Jurkat, Clone E6-1 (cell line): Measurements from ENCODE around the gene ANKRD39.
"Not testable (repeated sequence)": the region's sequence is repeated elsewhere in the genome, so short reads cannot be mapped to it uniquely, and the experiment has no call there.

Source experiments
- DNase-seq: peaks from one replicate; pipeline ENCODE4 v3.0.0-alpha.2; 2011; ENCODE audit warnings: low read depth, low spot score
- H3K4me3 ChIP-seq: 2 replicates; pipeline ENCODE4 v1.5.1; 2011; ENCODE audit warnings: mild to moderate bottlenecking, low read length, control low read depth, moderate library complexity

ANKRD39 gene

GRCh38 chr2:96889502-96889901 lies 31.7 kb upstream of the ANKRD39 start:
- H3K4me3 ChIP-seq, DNase-seq: not testable (repeated sequence)

DNA sequence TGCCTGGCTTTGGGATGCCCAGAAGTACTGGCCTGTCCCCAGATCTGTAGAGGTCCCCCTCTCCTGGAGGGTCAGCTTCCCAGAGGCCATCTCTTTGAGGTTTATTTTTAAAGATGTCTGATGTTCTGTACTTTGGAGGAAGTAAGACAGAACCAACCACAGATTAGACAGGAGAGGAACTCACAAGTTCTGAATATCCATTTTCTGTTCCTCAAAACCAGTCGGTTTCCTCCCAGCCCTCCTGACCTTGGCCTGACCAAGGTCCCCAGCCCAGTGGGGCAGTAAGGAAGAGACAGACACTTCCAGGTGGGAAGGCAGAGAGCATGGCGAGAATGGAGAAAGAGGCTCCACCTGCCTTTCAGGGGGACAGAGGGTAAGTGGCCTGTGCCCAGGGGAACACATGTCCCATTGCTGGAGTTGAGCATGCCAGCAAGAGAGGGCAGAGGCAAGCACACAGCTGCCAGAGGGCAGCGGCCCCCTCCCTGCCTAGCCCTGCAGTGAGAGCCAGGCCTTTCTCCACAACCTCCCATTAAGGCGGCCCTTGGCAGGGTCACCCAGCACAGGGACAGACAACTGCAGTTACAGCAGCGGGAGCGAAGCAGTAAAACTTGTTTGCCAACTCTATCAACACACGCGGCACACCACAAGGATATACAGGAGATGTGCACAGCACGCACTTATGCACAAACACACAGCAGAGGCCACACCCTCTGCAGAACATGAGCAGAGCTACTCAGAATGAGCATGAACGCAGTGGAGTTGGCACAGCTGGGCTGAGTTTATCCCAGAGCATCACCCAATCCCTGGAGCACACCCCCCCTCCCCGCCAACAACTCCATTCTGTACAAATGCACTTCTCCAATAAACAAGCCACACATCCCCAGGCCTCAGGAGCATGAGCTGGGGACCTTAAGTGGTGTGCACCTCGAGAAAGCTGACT lies 30.5 kb upstream of the ANKRD39 start:
- no peak overlapping the region for H3K4me3 ChIP-seq
- no peak for DNase-seq

- DNase-seq, result no peak
- H3K4me3 ChIP-seq, result no peak overlapping the region
Measured at GRCh38 chr2:96887493-96888012, 29.7 kb upstream of the ANKRD39 start.

DNA sequence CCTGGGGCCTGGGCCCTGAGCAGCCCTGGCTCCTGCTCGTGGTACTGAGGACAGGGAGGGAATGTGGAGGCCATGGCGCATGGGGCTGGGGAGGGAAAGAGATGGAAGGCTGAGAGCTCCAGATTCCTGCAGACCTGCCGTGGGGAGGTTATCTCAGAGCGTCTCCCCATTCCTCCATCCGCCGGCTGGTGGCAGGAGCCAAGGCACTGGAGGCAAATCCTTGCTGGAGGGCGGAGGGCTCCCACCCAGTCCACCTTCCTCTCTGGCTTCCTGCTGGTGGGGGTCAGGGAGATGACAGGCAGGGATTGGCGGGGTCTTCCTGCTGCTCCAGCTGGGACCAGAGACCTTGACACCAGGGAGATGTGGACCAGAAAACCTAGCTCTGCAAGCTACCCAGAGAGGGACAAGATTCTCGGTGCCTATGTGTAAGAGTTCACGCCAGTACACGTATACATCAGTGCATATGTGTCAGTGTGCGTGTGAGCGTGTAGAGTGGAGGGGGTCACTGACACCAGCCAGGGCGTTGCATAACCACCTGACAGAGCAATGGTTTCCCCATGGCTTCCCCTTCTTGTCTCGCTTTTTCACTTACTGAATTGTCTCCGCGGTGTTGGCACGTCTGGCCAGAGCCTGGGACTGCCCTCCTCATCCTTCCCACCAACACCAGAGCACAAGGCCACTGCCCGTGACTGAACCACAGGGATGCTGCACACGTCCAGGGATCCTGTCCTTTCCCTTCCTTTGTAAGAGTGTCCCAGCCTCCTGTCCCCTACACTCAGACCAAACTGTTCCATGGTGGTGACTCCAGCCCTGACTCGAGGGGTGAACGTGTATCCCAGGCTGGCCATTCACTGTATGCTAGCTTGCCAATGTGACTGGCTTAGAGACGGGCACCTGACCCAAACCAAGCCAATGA lies 27.9 kb upstream of the ANKRD39 start:
- no peak overlapping the region for H3K4me3 ChIP-seq
- DNase-seq, result no peak

- no peak overlapping the region for H3K4me3 ChIP-seq
- no peak for DNase-seq
Measured at GRCh38 chr2:96884299-96885094, 26.7 kb upstream of the ANKRD39 start.

GRCh38 chr2:96883306-96883705 lies 25.5 kb upstream of the ANKRD39 start:
- no peak overlapping the region for H3K4me3 ChIP-seq
- DNase-seq, result no peak

GRCh38 chr2:96882906-96883305 lies 25.1 kb upstream of the ANKRD39 start:
- no peak overlapping the region for H3K4me3 ChIP-seq
- DNase-seq, result no peak

GRCh38 chr2:96882230-96882629 lies 24.4 kb upstream of the ANKRD39 start:
- no peak for DNase-seq
- H3K4me3 ChIP-seq, result no peak overlapping the region

DNA sequence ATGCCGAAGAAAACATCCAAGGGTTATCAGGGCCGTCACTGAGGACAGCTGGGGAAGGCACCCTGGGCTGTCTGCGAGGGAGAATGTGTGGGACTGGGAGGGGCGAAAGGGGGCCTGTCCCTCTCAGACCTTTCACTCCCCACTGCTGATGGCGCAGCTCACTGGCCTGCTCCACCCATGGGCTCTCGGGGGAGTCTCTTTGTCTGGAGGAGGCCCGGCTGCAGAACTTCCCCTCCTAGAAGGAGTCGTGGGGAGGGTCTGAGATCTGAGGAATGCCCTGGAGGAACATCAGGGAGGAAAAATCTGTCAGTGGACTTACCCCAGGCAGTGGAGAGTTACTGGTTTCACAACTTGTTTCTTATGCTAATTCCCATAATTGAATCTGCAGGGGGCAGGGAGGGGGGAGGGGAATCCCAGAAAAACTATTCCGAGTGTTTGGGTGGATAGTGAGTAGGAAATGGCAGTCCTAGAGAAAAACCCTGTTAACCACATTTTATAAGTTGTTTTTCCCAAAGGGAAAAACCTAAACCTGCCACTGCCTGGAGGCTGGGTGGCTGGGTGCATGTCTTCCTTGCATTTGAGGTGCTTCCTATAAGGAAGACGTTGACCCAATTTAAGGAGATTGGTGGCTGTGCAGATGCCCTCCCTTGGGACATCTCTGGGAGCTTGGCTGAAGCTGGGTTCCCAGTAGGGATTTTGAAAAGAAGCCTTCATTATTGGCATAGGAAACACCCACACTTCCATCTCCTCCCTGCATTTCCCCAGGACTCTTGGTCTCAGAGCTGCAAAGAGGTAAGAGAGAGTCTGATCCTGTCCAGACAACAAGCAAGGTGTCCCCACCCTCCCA lies 23.8 kb upstream of the ANKRD39 start:
- H3K4me3 ChIP-seq, result no peak overlapping the region
- no peak for DNase-seq

- no peak for DNase-seq
- H3K4me3 ChIP-seq, result no peak overlapping the region
Measured at GRCh38 chr2:96880891-96881273, 23.1 kb upstream of the ANKRD39 start.

DNA sequence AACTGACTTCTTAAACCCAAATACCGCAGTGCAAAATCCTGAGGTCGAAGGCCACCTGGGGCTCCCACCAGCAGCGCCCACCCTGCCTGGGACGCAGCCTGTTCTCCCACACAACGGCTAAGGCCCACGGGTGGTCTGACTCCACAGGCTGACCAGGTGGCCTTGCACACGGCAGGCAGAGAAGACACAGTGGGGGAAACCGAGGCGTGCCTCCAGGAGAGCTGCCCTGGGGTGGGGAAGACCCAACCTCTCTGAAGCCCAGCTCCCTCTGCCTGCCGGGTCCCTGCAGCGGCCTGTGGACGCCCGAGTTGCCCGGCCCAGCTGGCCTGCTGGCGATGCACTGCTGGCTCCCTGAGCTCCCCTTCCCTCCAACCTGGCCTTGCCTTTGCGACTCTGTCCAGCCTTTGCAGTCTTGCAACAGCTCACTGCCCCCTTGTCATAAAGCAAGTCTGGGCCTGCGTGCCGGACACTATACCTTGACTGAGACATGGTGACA lies 21.8 kb upstream of the ANKRD39 start:
- DNase-seq, result no peak
- no peak overlapping the region for H3K4me3 ChIP-seq

DNA sequence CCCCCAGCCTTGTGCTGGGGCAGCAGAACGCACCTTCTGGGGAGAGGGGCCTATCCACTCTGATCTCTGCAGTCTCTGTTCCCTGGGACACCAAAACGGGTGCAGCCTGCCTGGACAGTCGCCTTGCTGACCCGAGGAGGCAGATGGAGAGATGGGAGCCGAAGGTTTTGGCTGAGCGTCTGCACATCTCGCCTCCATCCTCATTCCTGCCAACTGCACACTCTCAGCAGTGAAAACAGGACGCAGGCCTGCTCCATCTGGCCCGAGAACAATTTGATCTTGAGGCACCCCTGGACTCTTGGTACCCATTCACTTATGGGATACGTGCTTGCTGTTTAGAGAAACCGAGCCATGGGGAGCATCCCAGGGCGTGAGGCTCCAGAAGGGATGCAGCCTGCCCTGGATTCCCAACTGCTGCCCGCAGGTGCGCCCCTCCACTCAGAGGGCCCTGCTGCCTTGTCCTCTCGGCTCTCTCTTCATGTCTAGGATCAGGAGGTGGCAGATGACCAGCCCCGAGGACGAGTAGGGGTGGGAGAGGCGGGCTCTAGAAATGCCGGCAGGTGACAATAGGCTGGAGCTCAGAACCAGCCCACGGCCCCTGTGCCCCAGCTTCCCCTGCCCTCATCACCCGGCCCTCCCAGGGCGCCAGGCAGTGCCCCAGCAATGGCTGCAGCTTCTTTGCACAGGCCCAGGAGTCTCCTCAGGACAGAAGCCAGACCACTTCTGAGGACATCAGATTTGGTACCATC lies 21.2 kb upstream of the ANKRD39 start:
- no peak overlapping the region for H3K4me3 ChIP-seq
- no peak for DNase-seq

DNA sequence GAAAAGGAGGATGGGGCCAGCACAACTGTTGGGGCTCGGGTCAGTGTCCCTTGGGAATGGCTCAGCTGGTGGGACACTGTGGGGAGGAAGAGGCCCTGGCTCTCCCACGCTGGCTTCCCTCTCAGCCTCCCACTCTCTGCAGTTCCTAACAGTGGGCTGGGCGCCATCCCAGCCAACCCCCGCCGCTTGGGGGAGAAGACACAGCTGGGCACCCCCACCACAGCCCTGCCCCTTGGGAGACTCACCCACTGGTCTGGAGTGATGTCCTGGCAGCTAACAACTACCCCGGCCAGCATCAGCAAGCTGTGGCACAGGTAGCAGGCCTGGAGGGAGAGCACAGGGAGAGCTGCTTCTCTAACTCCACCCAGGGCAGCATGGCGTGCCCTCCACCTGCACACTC lies 20.4 kb upstream of the ANKRD39 start:
- DNase-seq, result no peak

GRCh38 chr2:96877631-96878092 lies 19.8 kb upstream of the ANKRD39 start:
- no peak overlapping the region for H3K4me3 ChIP-seq

More for the DNA sequence above, 20.4 kb upstream of the ANKRD39 start:
- no peak overlapping the region for H3K4me3 ChIP-seq

DNA sequence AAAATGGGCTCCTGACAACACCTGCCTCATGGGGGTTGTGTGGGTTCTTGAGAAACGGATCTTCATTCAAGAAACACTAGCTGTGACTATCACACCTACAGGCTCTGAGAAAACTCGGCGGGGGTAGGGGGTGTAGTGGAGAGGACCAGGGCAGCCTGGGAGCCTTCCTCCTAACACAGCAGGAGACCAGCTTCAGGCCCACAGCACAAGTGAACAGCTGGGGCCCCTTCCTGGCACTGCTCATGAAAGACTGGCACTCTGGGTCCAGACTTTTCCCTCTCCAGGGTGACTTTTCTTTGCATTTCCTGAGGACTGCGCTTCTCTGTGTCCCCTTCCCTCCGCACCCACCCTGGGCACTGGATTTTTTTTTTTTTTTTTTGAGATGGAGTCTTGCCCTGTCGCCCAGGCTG lies 19.2 kb upstream of the ANKRD39 start:
- no peak for DNase-seq
- no peak overlapping the region for H3K4me3 ChIP-seq

More at GRCh38 chr2:96877631-96878092, 19.8 kb upstream of the ANKRD39 start:
- no peak for DNase-seq

DNA sequence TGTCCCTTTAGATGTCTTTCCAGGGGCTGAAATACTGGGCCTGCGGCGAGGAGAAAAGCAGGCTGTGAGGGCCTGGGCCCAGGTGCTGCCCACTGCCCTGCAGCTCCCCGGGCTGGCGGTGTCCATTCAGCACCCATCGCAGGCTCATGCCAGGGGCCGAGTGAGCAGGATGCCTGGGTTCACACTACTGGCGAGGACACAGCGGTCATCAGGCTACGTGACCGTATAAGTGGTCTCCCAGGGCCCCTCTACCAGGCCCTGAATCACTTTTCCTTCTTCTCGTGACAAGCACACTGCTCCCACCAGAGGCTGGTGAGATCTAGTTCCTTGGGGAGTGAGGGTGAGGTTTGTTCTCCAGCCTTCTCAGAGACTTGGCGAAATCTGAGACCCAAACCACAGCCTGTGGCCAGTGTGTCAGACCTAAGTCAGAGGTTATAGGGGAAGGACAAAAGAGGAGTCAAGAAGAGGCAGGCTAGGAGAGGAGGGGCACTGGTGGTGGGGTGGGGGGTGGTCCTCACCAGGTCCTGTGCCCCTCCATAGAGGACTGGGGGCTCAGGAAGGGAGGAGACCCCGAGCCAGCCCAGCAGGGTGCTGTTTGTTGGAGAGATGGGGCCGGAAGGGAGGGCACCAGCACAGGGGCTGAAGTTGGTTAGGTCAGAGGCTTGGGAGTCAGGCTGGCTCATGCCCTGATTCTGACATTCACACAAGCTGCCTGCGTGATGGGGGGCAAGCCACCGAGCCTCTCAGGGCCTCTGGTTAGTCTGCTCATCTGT lies 18.6 kb upstream of the ANKRD39 start:
- H3K4me3 ChIP-seq, result no peak overlapping the region
- DNase-seq, result no peak
